Measurements from ENCODE around the gene YWHAQ. TPM values are rescaled to one million over a fixed set of nuclear protein-coding genes. Genes with fewer than 3 reads are reported as not detected.
"Not testable (repeated sequence)": the region's sequence is repeated elsewhere in the genome, so short reads cannot be mapped to it uniquely, and the experiment has no call there.

The YWHAQ gene
- total RNA-seq, 1 experiment from 2014 or later: 307 TPM

- DNase-seq: no peak
- Mint-ChIP-seq H3K27ac (ENCODE audit: unreplicated experiment) (no peak overlapping the region), H3K27me3 (ENCODE audit: unreplicated experiment) (no peaks in the 10 kb centered on the region), H3K36me3 (ENCODE audit: insufficient read depth, unreplicated experiment) (peaks cover 8% of the 10 kb centered on the region), H3K4me1 (ENCODE audit: low read depth, unreplicated experiment) (peaks cover 72% of the 10 kb centered on the region), H3K9me3 (ENCODE audit: low read depth, unreplicated experiment) (no peaks in the 10 kb centered on the region), H3K4me3 (ENCODE audit: low read depth, unreplicated experiment) (no peak overlapping the region)
- TF ChIP-seq, protein P1, sequence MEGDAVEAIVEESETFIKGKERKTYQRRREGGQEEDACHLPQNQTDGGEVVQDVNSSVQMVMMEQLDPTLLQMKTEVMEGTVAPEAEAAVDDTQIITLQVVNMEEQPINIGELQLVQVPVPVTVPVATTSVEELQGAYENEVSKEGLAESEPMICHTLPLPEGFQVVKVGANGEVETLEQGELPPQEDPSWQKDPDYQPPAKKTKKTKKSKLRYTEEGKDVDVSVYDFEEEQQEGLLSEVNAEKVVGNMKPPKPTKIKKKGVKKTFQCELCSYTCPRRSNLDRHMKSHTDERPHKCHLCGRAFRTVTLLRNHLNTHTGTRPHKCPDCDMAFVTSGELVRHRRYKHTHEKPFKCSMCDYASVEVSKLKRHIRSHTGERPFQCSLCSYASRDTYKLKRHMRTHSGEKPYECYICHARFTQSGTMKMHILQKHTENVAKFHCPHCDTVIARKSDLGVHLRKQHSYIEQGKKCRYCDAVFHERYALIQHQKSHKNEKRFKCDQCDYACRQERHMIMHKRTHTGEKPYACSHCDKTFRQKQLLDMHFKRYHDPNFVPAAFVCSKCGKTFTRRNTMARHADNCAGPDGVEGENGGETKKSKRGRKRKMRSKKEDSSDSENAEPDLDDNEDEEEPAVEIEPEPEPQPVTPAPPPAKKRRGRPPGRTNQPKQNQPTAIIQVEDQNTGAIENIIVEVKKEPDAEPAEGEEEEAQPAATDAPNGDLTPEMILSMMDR (IDR thresholded peaks at IDR 0.05; ENCODE audit: unreplicated experiment): no peak
- BruUV-seq (replicated peaks): no TSS peak
- intact Hi-C loops (cut with micrococcal nuclease; ENCODE audit: unreplicated experiment): no loop called here
- CTCF ChIA-PET: no interaction called here
Observed at GRCh38 chr2:9614562-9614961, 16.2 kb downstream of the YWHAQ start.

DNA sequence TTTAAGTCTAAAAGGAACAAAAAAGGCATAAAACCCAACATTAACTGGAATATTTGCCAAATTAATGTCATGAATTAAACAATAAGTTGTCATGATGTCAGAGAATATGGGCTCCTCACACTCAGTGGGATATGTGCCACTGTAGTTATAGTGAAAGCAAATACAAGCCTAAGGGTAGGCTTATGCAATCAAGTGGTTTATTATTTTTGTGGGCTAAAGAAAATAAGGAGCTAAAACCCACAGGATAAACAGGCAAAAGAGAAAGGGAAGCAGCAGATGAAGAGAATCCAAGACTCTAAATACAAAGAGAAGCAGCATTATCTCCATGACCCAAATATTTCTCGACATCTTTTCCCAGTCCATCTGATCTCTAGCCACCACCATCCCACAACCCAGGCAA is 17.5 kb downstream of the YWHAQ start:
- no peaks in the 10 kb centered on the region for H3K27me3 Mint-ChIP-seq (ENCODE audit: unreplicated experiment)
- H3K36me3 Mint-ChIP-seq (ENCODE audit: insufficient read depth, unreplicated experiment): peaks cover 8% of the 10 kb centered on the region
- H3K4me3 Mint-ChIP-seq (ENCODE audit: low read depth, unreplicated experiment): no peak overlapping the region
- peaks cover 83% of the 10 kb centered on the region for H3K4me1 Mint-ChIP-seq (ENCODE audit: low read depth, unreplicated experiment)
- no TSS peak for BruUV-seq (replicated peaks)
- intact Hi-C loops (cut with micrococcal nuclease; ENCODE audit: unreplicated experiment): no loop called here
- no peak for DNase-seq
- CTCF ChIA-PET: interaction anchor here (0.5 to 0.6 kb wide), 2 partner anchors 80 to 182 kb away, joined by 3 to 4 read pairs; no protein-coding TSS in a partner anchor
- H3K9me3 Mint-ChIP-seq (ENCODE audit: low read depth, unreplicated experiment): no peaks in the 10 kb centered on the region
- H3K27ac Mint-ChIP-seq (ENCODE audit: unreplicated experiment): no peak overlapping the region
- TF ChIP-seq, protein P1 (IDR thresholded peaks at IDR 0.05; ENCODE audit: unreplicated experiment): no peak

- intact Hi-C loops (cut with micrococcal nuclease; ENCODE audit: unreplicated experiment); BruUV-seq (replicated peaks); CTCF ChIA-PET; H3K36me3 Mint-ChIP-seq (ENCODE audit: insufficient read depth, unreplicated experiment); H3K27ac Mint-ChIP-seq (ENCODE audit: unreplicated experiment); H3K27me3 Mint-ChIP-seq (ENCODE audit: unreplicated experiment); DNase-seq; H3K4me3 Mint-ChIP-seq (ENCODE audit: low read depth, unreplicated experiment); H3K9me3 Mint-ChIP-seq (ENCODE audit: low read depth, unreplicated experiment): not testable (repeated sequence)
- peaks cover 82% of the 10 kb centered on the region for H3K4me1 Mint-ChIP-seq (ENCODE audit: low read depth, unreplicated experiment)
Observed at GRCh38 chr2:9611549-9611912, 19.3 kb downstream of the YWHAQ start.

- CTCF ChIA-PET: no interaction called here
- Mint-ChIP-seq H3K4me1 (ENCODE audit: low read depth, unreplicated experiment) (peaks cover 79% of the 10 kb centered on the region), H3K27me3 (ENCODE audit: unreplicated experiment) (no peaks in the 10 kb centered on the region), H3K36me3 (ENCODE audit: insufficient read depth, unreplicated experiment) (peaks cover 14% of the 10 kb centered on the region), H3K4me3 (ENCODE audit: low read depth, unreplicated experiment) (no peak overlapping the region), H3K27ac (ENCODE audit: unreplicated experiment) (no peak overlapping the region), H3K9me3 (ENCODE audit: low read depth, unreplicated experiment) (no peaks in the 10 kb centered on the region)
- BruUV-seq (replicated peaks): no TSS peak
- TF ChIP-seq, protein P1 (IDR thresholded peaks at IDR 0.05; ENCODE audit: unreplicated experiment): no peak
- intact Hi-C loops (cut with micrococcal nuclease; ENCODE audit: unreplicated experiment): no loop called here
- DNase-seq: no peak
Observed at GRCh38 chr2:9610781-9611548, 19.8 kb downstream of the YWHAQ start.

DNA sequence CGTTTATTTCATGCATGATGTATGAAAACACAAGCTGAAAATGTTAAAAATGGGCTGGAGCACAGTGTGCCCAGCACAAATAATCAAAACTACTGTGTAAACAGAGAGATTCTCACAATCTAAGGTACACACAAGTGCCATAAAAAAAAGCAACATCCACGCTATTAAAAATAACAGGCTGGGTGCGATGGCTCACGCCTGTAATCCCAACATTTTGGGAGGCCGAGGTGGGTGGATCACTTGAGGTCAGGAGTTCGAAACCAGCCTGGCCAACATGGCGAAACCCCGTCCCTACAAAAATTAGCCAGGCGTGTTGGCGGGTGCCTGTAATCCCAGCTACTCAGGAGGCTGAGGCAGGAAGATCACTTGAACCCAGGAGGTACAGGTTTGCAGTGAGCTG is 22.3 kb downstream of the YWHAQ start:
- CTCF ChIA-PET: interaction anchor here (0.8 kb wide), 3 partner anchors 14 to 53 kb away, joined by 3 to 4 read pairs (median 3); partner anchors contain the start of genes ADAM17 and YWHAQ
- H3K27me3 Mint-ChIP-seq (ENCODE audit: unreplicated experiment); H3K9me3 Mint-ChIP-seq (ENCODE audit: low read depth, unreplicated experiment); intact Hi-C loops (cut with micrococcal nuclease; ENCODE audit: unreplicated experiment); DNase-seq; BruUV-seq (replicated peaks): not testable (repeated sequence)
- Mint-ChIP-seq H3K4me3 (ENCODE audit: low read depth, unreplicated experiment) (peak overlapping the region; percentile 37), H3K36me3 (ENCODE audit: insufficient read depth, unreplicated experiment) (peaks cover 28% of the 10 kb centered on the region), H3K4me1 (ENCODE audit: low read depth, unreplicated experiment) (peaks cover 55% of the 10 kb centered on the region), H3K27ac (ENCODE audit: unreplicated experiment) (peak overlapping the region; percentile 82)
